Hepatic stellate cell (primary cell): ENCODE measurements around the gene BSPRY.
"Not testable (repeated sequence)": the region's sequence is repeated elsewhere in the genome, so short reads cannot be mapped to it uniquely, and the experiment has no call there.

Experiments used
- DNase-seq: peaks from one replicate; pipeline ENCODE4 v3.0.0; 2011; ENCODE audit warnings: low spot score

The BSPRY gene

DNA sequence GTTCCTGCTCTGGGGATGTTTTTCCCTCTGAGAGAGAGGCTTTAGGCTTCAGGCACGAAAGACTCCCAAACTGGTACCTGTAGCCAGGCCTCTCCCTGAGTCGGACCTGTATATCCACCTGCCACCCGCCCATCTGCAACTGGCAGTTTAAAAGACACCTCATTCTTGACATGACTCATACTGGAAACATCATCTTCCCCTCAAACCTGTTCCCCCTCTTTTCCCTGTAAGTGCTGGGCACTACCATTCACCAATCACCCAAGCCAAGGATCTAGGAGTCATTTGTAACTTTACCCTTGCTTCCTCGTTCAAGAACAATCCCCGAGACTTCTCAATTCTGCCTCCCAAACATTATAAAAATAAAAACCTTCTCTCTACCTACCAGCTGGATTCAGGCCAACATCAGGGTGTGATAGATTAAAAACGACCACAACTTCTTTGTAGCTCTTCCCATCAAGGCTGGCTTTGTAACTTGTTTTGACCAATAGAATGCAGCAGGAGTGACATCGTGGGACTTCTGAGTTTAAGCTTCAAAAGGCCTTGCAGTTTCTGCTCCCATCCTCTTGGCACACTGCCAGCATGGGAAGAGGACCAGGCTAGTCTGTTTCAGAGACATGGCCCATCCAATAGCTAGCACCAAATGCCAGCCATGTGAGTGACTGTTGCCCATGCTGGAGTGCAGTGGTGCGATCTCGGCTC, 7.5 kb upstream of the BSPRY start:
- no peak for DNase-seq

GRCh38 chr9:113343732-113344231, 5.6 kb upstream of the BSPRY start:
- peak; percentile 57 for DNase-seq

DNA sequence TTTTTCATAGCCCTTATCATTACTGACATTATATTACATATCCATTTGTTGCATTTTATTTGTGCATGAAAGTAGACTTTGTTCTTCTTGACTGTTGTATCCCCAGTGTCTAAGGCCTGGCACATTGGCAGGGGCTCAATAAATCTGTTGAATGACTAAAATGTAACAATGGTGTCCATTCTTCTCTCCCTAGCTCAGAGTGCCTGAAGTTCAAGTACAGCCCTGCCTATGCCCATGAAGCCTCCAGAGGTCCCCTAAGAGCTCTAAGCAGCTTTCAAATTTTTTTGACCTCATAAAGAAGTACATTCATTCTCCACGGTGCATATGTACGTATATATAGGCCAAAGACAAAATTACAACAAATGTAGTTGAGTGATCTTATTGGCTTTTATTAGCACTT, 4.2 kb upstream of the BSPRY start:
- no peak for DNase-seq

DNA sequence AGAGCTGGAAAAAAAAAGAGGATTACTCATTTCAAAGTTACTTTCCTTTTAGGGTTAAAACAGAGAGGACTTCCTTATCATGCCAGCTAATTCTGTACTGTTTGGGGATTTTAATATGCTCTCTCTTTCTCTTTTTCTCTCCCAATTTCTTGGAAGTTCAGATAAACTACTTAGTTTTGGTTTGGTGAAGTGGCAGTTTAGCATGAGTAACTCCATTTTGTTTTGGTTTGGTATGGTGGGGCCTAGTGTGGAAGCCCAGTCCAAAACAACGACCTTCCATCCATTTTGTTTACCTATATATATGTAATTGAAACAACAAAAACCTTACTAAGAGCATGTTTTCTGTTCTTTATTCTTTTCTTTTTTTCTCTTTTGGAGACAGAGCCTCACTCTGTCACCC, 3.7 kb upstream of the BSPRY start:
- no peak for DNase-seq

DNA sequence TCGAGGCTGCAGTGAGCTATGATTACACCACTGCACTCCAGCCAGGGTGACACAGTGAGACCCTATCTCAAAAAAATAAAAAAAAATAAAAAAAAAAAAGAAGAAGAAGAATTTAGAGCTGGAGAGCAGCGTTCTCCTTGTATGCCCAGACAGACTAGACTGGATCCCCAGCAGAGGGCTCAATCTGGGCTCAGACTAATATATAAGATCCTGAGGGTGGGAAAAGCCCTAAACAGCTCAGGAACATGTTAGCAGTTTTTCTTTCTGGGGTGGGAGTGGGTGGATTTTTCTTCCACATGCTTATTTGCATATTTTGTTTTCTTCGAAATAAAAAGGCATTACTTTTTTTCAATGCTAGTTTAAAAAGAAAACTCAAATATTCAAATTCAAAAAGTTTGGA, 904 bp upstream of the BSPRY start:
- DNase-seq: no peak

GRCh38 chr9:113349066-113349444, 286 bp upstream of the BSPRY start:
- no peak for DNase-seq

GRCh38 chr9:113350107-113350661, 843 bp downstream of the BSPRY start:
- DNase-seq: no peak

DNA sequence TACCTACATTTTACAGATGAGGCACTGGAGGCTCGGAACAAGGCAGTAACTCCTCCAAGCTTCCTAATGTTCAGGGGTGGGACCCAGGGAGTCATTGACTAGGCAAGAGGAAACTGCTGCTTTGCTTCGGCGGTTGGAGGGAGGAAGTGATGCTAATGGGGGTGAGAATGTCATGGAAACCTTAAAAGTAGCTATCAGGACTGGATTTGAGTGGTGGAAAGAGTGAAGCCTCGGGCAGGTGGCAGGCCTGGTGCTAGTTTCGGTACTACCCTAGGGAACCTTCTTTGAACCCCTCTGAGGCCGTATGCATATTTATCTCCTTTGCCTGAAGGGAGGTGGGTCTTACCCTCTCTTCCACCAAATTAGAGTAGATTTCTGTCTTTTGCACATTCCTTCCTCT, 1.6 kb downstream of the BSPRY start:
- DNase-seq: no peak

DNA sequence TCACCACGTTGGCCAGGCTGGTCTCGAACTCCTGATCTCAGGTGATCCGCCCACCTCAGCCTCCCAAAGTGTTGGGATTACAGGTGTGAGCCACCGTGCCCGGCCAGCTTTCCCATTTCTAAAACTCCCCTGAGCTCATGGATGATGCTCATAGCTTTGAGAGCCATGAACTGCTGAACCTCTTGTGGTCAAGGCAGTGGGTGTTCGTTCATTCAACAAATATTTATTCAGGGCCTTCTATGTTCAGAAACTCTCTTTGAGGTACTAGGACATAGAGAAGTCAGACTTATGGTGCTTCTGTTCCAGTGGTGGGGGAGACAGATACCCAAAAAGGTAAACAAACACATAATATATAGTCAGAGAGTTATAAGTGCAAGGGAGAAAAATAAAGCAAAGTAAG, 2.7 kb downstream of the BSPRY start:
- DNase-seq: no peak

- no peak for DNase-seq
Observed at GRCh38 chr9:113352411-113352810, 3.1 kb downstream of the BSPRY start.

DNA sequence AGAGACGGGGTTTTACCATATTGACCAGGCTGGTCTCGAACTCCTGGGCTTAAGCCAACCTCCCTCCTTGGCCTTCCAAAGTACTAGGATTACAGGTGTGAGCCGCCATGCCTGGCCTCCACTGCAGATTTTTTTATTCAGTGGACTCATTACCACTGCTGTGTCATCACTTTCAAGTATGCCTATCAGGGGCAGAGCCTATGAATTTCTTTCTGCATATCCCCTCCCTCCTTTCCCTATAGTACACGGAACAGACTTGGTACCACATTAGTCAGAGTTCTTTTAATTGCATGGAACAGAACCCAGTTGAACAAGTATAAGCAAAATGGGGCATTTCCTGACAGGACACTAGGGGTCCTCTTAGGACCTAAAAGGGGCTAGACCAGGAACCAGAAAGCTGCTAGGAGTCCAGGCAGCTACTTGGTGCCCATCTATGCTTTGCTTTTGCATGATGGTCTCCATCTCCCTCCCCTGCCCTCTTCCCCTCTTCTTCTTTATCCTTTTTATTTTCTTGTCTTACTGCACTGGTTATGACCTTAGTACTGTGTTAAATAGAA, 5.8 kb downstream of the BSPRY start:
- no peak for DNase-seq

GRCh38 chr9:113356686-113357292, 7.4 kb downstream of the BSPRY start:
- DNase-seq: no peak

GRCh38 chr9:113359385-113359784, 10.0 kb downstream of the BSPRY start:
- DNase-seq: no peak

DNA sequence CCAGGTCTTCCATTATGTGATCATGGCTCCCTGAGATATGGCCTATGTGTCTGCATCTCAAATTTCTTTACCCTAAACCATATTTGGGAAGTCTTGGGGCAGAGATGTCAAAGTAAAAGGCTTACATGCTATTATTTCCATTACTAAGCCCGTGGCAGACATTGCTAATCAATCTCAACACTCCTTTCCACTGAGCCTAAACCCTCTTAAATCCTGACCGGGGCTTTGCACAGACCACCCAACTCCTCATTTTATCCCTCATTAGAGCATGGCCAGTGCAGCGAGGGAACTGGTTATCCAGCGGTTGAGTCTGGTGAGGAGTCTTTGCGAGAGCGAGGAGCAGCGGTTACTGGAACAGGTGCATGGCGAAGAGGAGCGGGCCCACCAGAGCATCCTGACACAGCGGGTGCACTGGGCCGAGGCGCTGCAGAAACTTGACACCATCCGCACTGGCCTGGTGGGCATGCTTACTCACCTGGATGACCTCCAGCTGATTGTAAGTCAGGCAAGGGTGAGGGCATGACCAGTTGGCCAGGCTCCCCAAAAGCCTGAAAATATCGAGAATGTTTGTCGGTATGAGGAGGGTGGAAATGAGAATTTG, 11.0 kb downstream of the BSPRY start:
- no peak for DNase-seq

DNA sequence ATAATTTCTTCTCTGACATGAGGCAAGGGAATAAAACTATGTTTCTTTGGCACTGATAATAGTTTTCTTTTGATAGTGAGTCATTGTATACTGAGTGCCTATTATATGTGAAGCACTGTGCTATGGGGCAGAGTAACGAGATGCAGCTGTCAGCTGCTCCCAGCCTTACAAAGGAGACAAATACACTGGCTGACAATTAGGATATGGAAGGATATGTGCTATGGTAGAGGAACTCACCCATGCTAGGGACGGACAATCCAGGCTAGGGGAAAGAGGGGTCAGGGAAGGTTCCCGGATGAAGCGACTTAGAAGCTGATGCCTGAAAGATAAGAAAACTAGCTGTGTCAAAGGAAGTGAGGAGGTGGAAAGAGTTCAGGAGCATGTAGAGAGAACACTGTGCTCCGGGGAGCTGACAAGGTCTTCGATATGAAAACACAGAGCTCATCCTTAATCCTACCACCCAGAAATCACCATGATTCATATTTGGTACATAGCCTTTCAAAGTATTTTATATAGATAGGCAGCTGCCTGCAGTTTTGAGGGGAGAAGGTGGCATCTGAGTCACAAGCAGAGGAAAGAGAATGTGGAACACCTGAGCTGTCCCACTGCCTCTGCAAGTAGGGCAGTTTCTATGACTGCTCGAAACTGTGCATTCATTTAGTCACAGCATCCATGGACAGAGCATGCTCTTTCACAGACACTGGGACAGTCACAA, 12.1 kb downstream of the BSPRY start:
- peak; percentile 54 for DNase-seq

DNA sequence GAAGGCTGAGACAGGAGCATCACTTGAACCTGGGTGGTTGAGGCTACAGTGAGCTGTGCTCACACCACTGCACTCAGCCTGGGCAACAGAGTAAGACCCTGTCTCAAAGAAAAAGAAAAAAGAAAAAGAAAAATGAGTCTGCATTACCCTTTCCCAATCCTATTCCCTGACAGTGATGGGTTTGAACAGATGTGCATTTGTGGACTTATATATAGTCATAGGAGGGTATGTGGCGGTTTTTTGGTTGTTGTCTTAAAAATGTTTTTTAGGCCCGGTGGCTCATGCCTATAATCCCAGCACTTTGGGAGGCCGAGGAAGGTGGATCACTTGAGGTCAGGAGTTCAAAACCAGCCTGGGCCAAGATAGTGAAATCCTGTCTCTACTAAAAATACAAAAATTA, 14.0 kb downstream of the BSPRY start:
- no peak for DNase-seq

GRCh38 chr9:113364951-113365350, 15.6 kb downstream of the BSPRY start:
- no peak for DNase-seq

DNA sequence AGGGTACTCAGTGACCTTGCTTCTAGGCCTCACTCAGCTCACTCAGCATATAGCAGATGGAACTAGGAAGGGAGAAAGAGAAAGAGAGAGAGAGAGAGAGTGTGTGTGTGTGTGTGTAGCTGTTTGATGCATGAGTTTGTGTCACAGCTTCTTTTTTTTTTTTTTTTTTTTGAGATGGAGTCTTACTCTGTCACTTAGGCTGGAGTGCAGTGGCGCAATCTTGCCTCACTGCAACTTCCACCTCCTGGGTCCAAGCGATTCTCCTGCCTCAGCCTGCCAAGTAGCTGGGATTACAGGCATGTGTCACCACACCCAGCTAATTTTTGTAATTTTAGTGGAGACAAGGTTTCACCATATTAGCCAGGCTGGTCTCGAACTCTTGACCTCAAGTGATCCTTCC, 16.3 kb downstream of the BSPRY start:
- DNase-seq: not testable (repeated sequence)

DNA sequence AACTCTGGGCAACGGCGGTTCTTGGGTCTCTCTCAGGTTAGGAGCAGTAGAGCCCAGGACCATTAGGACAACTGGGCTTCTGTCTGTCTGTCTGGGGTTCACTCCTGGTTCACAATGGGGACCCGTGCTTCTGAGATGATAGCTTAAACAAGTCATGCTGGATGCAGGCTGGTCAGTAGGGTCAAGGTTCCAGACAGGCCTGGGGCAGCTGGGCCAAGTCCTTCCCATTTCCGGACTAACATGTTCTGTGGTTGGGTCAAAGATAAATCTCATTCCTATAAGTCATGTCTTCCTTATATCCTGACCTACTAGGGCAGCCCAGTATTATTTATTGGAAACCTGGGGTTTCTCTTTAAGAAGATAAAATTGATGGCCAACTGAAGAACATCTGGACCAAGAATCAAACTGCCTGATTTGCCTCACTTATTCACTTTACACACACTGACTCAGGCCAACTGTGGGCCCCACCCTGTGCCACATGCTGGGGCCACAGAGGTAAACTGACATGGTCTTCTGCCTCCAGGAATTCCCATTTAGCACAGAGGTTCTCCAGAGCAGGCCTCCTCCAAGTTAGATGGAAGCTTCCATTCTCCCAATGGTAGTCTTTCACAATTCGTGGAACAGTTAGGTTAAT, 19.1 kb downstream of the BSPRY start:
- no peak for DNase-seq

- DNase-seq: no peak
Observed at GRCh38 chr9:113368982-113369854, 19.9 kb downstream of the BSPRY start.

- DNase-seq: no peak
Observed at GRCh38 chr9:113369855-113370140, 20.5 kb downstream of the BSPRY start.
